RWPE1 (cell line): ENCODE data around the gene TCEA2.

Experiments
- CTCF ChIA-PET: fragments of 350-600 bp; sonication (Branson Sonifier 250); formaldehyde crosslinking; extraction: SDS; loops from one replicate; lab custom pipeline; 2021; lab: Yijun Ruan, JAX
- POLR2A ChIA-PET: fragments of 400-600 bp; formaldehyde crosslinking; extraction: SDS; loops from one replicate; lab custom pipeline; 2020; ENCODE audit warnings: antibody characterized with exemption; ENCODE audit not compliant: low non-redundant PET; lab: Yijun Ruan, JAX
- DNase-seq: peaks from one replicate; pipeline ENCODE4 v3.0.0; 2012; ENCODE audit warnings: low spot score
- H3K27ac ChIP-seq: fragments of 450-650 bp; 2 replicates; pipeline ENCODE4 v1.5.1; 2017
- TF ChIP-seq, protein P1 (sequence below): fragments of 450-650 bp; conservative IDR thresholded peaks from 2 replicates; pipeline ENCODE4 v1.5.1; 2017; ENCODE audit warnings: low read depth, mild to moderate bottlenecking

TCEA2 gene

DNA sequence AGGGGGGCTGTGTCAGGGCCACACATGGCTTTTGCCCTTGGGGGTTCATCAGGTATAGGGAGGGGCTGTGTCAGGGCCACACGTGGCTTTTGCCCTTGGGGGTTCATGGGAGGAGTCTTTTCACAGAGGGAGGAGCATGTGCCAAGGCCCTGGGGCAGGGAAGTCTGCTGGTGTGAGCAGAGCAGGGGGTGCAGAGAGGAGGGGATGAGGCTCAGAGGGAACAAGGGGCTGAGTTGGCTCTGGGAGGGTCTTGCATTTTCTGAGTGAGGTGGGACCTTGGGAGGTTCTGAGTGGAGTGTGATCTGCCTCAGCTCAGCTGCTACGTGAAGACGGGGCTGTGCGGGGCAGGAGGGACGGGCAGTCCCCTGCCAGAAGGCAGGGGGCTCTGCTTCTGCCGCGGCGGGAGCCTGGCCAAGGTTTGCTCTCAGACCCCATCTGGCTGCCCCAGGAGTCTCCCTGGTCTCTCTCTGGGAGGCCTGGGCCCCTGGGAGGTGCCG, 7.6 kb upstream of the TCEA2 start:
- ChIA-PET CTCF (interaction anchor here (0.6 to 5.6 kb wide), 2 partner anchors 10 to 16 kb away, joined by 3 to 96 read pairs; no protein-coding TSS in a partner anchor), POLR2A (no interaction called here)
- no peak for DNase-seq
- TF ChIP-seq, protein P1, sequence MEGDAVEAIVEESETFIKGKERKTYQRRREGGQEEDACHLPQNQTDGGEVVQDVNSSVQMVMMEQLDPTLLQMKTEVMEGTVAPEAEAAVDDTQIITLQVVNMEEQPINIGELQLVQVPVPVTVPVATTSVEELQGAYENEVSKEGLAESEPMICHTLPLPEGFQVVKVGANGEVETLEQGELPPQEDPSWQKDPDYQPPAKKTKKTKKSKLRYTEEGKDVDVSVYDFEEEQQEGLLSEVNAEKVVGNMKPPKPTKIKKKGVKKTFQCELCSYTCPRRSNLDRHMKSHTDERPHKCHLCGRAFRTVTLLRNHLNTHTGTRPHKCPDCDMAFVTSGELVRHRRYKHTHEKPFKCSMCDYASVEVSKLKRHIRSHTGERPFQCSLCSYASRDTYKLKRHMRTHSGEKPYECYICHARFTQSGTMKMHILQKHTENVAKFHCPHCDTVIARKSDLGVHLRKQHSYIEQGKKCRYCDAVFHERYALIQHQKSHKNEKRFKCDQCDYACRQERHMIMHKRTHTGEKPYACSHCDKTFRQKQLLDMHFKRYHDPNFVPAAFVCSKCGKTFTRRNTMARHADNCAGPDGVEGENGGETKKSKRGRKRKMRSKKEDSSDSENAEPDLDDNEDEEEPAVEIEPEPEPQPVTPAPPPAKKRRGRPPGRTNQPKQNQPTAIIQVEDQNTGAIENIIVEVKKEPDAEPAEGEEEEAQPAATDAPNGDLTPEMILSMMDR: no peak
- H3K27ac ChIP-seq: peak overlapping the region; percentile 53; the same call in 1 of the 2 replicates

DNA sequence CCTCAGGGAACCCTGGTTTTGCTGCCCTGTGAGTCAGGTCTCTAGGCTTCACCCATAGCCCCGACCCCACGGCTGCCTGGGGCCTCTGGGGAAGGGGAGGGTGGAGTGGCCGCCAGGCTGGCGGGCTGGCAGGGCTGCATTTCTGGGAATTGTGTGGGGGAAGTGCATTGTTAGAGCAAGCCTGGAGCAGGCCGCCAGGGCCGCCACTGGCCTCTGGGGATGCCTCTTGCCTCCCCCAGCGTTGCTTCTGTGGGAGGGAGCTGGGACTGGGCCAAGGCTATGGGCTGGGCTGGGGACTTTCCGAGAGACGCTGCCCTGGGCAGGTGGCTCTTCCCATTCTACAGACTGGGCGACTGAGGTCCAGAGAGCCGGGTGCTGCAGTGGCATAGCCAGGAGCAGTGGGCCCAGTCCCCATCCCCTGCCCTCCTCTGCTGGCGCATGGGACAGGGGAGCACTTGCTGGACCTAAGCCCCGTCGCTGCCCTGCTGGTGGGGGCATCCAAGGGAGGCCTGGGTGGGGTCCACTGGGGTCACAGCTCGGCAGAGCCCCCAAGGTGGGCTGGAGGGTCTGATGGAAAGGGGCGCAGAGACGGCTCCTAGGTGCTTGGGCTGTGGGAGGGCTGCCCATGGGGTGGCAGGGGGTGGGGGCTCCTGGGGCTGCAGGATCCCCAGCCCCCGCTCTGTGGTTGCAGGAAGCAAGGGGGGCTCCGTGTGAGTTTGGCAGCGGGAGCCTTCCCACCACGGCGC, 6.9 kb upstream of the TCEA2 start:
- TF ChIP-seq, protein P1: no peak
- H3K27ac ChIP-seq: no peak overlapping the region
- ChIA-PET POLR2A (no interaction called here), CTCF (interaction anchor here (0.6 to 1.6 kb wide), 3 partner anchors 9 to 17 kb away, joined by 3 to 9 read pairs (median 6); no protein-coding TSS in a partner anchor)
- no peak for DNase-seq

DNA sequence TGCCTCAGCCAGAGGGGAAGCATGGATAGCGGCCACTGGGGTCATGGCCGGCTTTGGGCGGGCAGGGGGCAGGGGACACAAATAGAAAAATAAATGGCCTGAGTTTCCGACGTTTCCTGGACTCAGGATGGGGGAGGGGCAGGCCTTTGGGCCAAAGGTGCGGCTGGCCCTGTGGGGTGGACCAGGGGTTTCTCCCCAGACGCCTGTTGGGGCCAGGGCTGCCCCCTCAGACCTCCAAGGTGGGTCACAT, 6.4 kb upstream of the TCEA2 start:
- TF ChIP-seq, protein P1: no peak
- ChIA-PET POLR2A (no interaction called here), CTCF (interaction anchor here (1.0 to 1.6 kb wide), 2 partner anchors 10 to 18 kb away, joined by 6 to 9 read pairs; no protein-coding TSS in a partner anchor)
- no peak overlapping the region for H3K27ac ChIP-seq
- no peak for DNase-seq

DNA sequence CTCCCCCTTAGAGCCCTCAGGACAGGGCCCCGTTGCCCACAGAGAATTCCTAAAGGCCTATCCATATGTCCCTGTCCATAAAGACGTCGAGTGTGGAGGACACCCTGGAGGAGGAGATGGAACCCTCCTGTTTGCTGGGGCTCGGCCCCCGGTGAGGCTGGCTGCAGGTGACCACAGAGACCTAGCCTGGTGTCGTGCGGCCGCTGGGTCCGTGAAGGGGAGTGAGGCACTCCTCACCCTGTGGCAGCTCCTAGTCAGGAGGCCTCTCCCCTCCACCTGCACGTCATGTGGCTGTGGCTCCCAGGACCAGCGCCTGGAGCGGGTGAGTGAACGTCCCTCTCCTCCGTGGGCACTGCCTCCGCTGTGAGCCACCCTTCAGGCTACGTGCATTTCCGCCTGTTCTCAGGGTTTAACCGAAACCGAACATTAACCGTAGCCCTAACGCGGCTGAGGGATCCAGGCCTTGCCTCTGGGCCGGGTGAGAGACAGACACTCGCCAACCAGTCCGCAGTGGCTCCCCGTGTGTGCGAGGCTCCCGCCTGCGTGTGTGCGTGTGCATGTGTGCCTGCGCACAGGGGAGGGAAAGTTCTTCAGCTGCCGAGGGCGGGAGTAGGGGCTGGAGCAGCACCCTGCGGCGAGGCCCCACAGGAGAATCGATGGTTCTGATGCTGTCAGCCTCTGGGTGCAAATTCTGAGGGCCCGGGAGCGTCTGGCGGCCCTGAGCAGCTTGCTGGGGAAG, 5.9 kb upstream of the TCEA2 start:
- ChIA-PET CTCF (interaction anchor here (0.6 to 6.5 kb wide), 16 partner anchors 8 to 523 kb away, joined by 3 to 98 read pairs (median 4); partner anchors contain the start of genes C20orf204, OPRL1, RGS19 and SOX18), POLR2A (no interaction called here)
- TF ChIP-seq, protein P1: no peak
- DNase-seq: no peak
- H3K27ac ChIP-seq: no peak overlapping the region

DNA sequence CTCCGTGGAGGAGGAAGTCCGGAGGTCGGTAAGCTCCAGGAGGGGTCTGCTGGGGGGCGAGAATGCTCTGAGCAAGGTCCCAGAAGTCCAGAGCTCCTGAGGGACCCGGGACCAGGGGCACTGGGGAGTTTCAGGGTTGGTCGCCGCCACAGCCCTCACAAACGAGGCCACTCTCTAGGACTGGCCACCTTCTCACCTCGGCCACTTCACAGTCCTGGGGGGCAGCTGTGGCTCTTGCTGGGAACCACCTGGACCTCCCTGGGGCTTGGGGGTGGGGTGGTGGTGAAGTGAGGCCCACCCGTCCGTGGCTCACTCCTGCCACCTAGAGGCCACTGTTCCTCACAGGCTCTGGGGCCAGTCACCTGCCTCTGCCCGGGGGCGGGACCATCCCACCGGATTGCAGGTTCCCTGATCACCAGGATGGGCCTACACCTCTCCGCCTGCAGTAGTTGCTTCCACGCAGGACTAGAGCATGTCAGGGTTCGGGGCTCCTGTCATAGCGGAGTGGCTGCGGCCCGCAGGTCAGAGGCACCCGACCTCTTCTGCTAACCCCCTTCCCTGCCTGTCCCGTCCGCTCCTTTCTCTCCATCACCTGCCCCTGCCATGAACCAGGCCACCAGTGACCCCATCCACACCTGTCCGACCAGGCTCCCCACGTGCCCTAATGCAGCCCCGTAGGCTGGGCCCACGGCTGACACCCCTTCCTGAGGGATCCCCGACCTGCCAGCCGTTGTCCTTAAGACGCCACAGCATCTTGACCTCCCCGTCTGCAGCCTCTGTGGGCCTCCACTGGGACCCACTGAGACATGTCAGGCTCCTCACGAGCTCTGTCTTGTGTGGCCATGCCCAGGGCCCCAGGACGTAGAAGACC, 5.1 kb upstream of the TCEA2 start:
- ChIA-PET CTCF (interaction anchor here (0.5 to 6.5 kb wide), 18 partner anchors 8 to 900 kb away, joined by 3 to 98 read pairs (median 4); partner anchors contain the start of genes C20orf204, OPRL1, RGS19 and SOX18), POLR2A (no interaction called here)
- no peak overlapping the region for H3K27ac ChIP-seq
- TF ChIP-seq, protein P1: peak; percentile 99
- peak; percentile 92 for DNase-seq
